CD4-positive, alpha-beta T cell treated with Interleukin-12 subunit alpha and Interleukin-12 subunit beta, for 1 hour (primary cell): Measurements from ENCODE around the gene ADGRD1.
"Not testable (repeated sequence)": the region's sequence is repeated elsewhere in the genome, so short reads cannot be mapped to it uniquely, and the experiment has no call there.

ENCODE experiments used
- DNase-seq: peaks from one replicate; pipeline ENCODE4 v3.0.0-alpha.2; 2020

The ADGRD1 gene

GRCh38 chr12:131106349-131106941, 152.7 kb downstream of the ADGRD1 start:
- no peak for DNase-seq

- DNase-seq = no peak
These were observed 154.7 kb downstream of the ADGRD1 start for GRCh38 chr12:131108177-131108955.

DNA sequence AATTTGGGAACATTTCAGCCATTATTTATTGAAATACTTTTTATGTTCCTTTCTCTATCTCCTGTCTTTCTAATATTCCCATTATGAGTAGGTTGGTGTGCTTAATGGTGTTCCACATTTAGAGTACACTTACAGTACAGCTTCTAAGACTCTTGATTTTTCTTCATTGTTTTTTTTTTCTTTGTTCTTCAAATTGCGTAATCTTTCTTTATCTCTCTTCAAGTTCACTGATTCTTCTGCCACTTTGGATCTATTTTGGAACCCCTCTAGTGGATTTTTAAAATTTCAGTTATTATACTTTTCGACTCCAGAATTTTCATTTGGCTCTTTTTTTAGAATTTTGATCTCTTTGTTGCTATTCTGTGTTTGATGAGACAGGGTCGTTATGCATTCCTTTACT, 157.7 kb downstream of the ADGRD1 start:
- DNase-seq = no peak

- DNase-seq = no peak
These were observed 158.3 kb downstream of the ADGRD1 start for GRCh38 chr12:131112021-131112420.

DNA sequence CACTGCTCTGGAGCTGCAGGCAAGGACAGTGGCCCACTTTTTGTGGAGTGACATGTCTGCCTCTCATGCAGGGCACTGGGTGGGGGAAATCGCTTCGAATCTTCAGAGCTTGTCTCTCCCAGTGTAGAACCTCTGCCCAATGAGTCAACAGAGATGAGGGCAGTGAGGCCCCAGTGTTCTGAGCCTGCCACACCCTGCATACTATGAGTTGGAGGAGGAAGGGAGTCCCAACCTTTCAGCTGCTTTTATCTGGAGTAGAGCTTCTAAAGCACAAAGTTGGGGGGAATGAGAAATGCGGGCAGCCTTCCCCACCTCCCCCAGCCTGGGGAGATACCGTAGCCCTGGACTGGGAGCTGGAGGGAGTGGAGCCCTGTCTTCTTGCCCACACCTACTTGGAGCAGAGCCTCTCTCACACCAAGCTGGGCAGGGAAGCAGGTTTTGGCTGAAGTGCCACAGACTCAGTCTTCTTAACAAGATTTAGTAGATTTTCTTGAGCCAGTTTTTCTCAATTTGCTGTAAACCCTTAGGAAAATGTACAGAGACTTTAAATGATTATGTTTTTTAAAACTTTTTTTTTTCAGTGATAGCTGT, 159.1 kb downstream of the ADGRD1 start:
- DNase-seq = no peak

DNA sequence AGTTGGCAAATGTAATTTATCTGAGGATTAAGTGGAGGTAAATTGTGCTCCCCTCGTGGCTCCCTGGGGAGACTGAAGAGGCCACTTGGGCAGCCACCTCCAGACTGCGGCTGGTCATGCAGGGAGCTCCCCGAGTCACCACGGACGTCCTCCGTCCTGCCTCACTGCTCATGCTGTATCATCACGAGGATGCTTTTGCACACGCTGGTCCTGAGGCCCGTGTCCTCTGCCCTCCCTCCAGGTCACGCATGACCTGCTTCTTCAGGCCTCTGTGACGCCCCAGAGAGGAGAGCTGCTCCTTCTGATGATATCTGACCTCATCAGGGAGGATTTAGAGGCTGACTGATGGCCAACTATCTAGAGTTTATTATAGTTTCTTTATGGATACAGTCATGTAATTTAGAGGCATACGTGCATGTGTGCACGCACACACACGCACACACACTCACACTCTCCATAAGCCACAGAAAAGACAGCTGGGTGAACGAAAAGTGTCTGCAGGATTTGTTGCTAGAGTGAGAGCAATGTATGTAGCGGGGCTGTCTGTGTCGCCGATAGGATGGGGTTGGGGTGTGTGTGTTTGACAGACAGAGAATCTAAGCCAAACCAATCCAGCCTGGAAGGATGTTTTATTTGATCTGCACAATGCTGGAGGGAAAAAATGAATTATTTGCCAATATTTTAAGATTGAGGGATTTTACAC, 160.0 kb downstream of the ADGRD1 start:
- no peak for DNase-seq

DNA sequence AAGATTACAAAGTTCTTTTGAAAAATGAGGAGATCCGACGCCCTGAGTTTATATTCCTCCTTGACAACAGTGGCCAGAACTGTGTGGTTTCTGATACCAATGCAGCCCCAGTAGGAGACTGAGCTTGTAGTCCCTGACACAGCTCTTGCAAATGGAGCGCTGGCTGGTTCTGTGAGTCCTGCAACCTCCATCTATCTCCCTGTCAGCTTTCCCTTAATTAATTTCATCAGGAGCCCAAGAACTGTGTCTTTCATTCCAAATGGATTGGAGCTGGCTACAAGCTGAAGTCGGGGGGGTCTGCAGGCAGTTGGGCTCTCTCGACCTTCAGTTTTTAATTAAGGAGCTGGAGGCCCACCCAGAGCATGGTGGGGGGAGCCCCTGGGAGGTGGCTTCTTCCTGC, 160.6 kb downstream of the ADGRD1 start:
- no peak for DNase-seq

GRCh38 chr12:131114942-131115584, 161.4 kb downstream of the ADGRD1 start:
- no peak for DNase-seq

DNA sequence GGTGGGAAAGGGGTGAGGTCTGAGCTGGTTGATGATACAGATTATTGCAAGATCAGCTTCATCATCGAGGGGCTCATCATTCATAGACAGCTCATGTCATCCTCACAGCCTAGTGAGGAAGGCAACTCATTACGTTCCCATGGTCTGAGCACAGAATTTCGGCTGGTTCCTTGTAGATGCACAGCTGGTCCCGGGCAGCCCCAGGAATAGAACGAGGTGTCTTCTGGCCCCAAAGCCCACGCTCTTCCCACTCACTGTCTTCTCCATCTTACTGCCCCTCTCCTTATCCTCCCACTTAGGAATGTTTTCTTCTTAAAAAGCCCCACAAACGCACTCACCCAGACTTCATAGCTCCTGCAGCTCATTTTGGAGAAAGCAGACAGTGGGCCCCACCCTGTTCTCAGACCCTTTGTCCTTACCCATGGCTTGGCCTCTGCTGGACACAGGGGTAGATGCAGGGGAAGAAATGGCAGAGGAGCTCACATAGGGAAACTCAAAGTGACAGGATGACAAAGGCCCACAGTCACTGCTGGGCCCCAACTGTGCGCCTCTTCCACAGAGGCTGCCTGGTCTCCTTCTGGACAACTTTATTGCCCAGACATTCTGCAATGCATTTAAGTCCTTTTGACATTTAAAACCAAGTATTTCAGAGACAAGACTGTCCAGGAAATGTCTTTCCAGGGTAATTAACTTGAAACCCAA, 162.2 kb downstream of the ADGRD1 start:
- no peak for DNase-seq

DNA sequence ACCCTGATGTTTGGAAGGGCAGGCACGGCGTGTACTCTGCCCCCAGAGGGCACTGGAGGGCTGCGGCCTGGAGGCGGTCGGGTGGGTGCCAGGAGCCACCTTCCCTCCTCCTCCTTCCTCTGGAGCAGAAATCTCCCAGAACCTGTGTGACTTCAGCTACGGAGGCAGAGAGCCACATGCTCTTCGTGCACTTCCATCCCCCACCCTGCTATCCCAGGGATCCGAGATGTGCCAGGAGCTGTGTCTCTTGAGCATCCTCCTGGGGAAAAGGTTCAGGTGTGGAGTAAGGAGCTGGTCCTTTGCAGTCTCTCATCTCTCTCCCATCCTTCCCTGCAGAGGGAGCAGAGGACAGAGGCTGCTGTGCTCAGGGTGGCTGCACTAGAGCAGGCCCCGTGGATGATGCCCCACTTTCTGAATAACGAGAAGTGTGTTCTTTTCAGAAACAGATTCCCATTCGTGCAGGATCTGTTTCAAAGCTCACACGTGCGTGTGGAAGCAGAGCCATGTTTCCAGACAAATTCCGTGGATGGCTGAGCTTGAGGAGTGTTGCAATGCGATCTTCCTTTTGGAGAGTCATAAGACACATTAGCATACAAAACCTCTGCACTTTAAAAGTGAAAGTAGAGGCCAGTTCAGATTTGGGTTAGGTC, 162.9 kb downstream of the ADGRD1 start:
- DNase-seq = no peak

DNA sequence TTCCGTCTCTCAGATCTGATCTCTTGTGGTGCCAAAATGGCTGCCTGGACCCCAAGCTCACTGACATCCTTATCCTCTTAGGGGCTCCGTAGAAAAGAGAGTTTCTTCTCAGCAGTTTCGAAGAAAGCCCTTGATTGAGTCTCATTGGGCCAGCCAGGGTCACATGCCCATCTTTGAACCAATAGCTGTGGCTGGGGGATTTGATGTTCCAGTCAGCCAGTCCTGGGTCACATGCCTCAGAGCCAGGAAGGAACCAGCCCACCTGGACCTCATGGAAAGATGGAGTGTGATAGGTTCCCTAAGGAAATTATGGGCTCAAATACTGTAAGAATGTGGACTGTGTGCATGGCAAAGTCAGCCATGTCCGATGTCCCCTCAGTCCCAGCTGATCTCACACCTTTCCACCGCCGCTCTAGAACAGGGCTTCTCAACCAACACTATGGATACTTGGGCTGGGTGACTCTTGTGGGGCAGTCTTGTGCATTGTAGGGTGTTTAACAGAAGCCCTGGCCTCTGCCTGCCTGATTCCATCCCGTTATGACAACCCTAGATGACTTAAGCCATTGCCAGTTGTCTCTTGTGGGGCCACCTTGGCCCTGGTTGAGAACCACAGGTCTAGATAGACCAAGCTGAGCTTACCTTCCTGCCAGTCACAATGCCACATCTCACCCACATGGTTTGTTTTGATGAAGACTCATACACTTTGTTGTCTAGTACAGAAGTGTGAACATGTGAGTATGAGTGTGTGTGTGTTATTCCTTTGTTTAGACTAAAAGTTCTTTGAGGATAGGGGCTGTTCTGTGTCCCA, 163.9 kb downstream of the ADGRD1 start:
- no peak for DNase-seq

- DNase-seq = no peak
These were observed 164.7 kb downstream of the ADGRD1 start for GRCh38 chr12:131118371-131118770.

DNA sequence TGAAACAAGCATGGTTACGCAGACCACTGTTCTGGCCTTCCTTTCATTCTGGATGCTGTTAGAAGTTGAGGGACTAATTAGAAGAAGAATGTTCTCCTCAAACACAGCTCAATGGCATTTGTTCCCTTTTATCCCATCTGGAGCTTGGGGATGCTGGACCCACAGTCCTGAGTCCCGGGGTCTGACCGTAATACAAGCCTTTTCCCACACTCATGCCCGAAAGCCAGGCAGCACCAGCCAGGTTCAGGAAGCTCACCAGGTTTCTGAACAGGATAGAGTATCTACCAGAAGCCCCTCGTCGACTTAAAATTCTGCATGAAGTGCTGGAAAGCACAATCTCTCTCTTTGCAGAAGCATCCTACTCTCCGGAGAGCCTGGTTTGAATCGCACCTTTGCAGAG, 165.6 kb downstream of the ADGRD1 start:
- not testable (repeated sequence) for DNase-seq

DNA sequence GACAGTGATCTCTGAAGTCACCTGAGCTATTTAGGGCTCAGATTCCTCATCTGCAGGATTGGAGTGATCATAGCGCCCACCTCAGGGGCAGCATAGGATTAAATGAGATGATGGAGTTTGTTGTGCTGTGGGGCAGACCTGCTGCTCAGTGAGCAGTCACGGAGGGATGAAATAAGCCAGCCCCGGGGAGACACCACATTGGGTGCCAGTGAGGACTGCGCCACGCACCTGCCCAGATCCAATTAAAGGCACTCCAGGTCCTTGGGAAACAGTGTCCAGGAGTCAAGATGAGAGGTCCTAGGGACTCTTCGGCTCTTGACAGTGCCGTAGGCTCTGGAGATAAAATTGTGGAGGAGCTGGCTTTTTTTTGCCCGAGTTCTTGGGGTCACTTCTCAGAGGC, 166.2 kb downstream of the ADGRD1 start:
- no peak for DNase-seq

DNA sequence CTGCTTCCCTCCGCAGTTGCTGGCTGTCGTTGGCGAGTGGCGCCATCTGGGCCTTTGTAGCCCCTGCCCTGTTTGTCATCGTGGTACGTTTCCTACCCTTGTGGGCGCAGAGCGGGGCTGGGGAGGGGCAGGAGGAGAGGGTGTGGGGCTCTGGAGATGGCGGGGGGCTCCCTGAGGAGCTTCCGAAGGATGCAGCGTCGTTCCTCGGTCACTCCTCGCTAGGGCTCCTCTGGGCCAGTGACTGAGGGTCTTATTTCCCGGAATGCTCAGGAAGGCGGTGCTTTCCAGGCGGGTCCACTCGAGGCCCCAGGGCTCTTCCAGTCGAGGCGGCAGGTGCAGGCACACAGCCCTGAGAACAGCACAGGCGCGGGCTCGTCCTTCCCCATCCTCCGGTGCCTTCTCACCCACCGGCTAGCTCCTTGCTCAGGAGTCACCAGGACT, 167.1 kb downstream of the ADGRD1 start:
- no peak for DNase-seq

DNA sequence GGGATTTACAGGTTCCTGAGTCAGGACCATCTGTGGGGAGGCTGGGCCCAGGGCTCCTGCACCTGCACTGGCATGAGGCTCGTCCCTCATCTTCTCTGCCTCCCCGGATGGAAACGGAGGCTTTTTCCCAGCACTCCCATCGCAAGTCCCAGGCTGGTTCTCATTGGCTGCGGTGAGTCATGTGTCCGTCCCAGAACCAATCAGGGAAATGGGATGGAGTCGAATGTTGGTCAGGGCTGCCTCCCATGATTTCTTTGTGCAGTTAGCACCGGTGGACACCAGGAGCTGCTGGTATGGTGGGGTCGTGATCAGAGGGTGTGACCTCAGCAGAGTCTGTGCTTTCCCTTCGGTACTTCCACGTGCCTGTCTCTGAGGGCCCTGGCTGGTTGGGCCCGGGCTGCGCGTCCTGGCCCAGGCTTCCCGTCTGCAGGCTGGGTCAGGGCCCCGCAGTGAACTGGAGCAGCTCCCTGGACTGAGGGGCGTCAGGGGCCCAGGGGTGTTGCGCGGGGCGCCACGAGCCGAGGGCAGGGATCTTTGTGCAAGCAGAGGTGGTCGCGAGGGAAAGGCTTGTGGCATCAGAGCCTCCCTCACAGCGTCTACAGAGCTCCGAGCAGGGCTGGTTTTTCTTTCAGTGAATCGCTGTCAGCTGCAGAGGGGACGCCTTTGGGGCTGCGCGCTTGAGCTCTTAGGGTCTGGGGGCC, 168.1 kb downstream of the ADGRD1 start:
- no peak for DNase-seq

- no peak for DNase-seq
These were observed 168.9 kb downstream of the ADGRD1 start for GRCh38 chr12:131122631-131123030.

GRCh38 chr12:131123817-131124216, 170.1 kb downstream of the ADGRD1 start:
- no peak for DNase-seq

DNA sequence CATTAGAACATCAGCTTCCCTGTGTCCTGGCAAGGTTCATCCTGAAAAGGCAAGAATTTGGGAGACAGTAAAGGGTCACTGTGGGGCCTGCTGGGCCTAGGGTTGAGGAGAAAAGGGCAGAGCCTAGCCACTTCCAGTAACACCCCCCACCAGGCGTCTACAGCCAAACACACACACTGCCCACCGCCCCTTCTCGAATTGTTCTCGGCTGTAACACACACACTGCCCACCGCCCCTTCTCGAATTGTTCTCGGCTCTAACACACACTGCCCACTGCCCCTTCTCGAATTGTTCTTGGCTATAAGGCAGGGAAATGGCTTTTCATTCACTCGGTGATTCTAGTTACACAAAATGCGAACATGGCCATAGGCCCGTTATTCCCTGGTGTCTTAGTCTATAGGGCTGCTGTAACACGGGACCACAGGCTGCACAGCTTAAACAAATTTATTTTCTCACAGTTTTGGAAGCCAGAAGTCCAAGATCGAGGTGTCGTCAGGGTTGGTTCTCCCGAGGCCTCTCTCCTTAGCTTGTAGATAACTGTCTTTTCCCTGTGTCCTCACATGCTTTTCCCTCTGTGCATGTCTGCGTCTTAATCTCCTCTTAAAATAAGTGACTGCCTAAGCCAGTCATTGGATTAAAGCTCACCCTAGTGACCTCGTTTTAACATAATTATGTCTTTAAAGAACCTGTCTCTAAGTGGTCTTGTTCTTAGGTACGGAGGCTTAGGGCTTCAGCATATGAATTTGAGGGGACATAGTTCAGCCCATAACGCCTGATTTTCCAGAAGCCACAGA, 171.0 kb downstream of the ADGRD1 start:
- DNase-seq = no peak
